K562 (cell line): Measurements from ENCODE around the gene CMIP.

Experiments
- ARNT ChIP-seq, 2 experiments: fragments of 450-650 bp; IDR thresholded peaks; 2 replicates each; pipeline ENCODE4 v1.6.1; 2016; ENCODE audit warnings: mild to moderate bottlenecking in 1 of 2
- ELF4 ChIP-seq: fragments of 450-650 bp; formaldehyde crosslinking; IDR thresholded peaks from 2 replicates; pipeline ENCODE4 v1.4.0; 2022; ENCODE audit warnings: missing genetic modification characterization
- NFIX ChIP-seq: fragments of 250-450 bp; sonication (Bioruptor Pico); IDR thresholded peaks from 2 replicates; pipeline ENCODE4 v1.4.0; 2020; ENCODE audit warnings: low read depth, mild to moderate bottlenecking, moderate library complexity
- POLR2A ChIP-seq: fragments of 450-650 bp; conservative IDR thresholded peaks from 2 replicates; pipeline ENCODE4 v1.6.1; 2016
- SMAD1 ChIP-seq: fragments of 150-350 bp; IDR thresholded peaks from 2 replicates; pipeline ENCODE4 v1.6.1; 2014; ENCODE audit warnings: low read length, low read depth; ENCODE audit not compliant: partially characterized antibody
- SMARCC2 ChIP-seq: fragments of 450-650 bp; IDR thresholded peaks from 2 replicates; pipeline ENCODE4 v1.6.1; 2017; ENCODE audit warnings: antibody characterized with exemption, moderate library complexity, mild to moderate bottlenecking, low read depth
- SP2 ChIP-seq: IDR thresholded peaks from 2 replicates; pipeline ENCODE4 v1.6.1; 2011; ENCODE audit warnings: mild to moderate bottlenecking, low read depth, low read length, moderate library complexity; ENCODE audit not compliant: poor library complexity, severe bottlenecking; ENCODE audit errors: extremely low read depth
- TAF7 ChIP-seq: fragments of 450-650 bp; IDR thresholded peaks from 2 replicates; pipeline ENCODE4 v1.6.1; 2016; ENCODE audit warnings: missing genetic modification characterization, missing compliant biosample characterization
- ZBED1 ChIP-seq: IDR thresholded peaks from 2 replicates; pipeline ENCODE4 v1.6.1; 2014
- TF ChIP-seq, protein P1 (sequence below), 3 experiments: IDR thresholded peaks in 2 of 3; conservative IDR thresholded peaks in 1 of 3; 2 replicates each; pipeline ENCODE4 v1.5.1; 2011 to 2012; ENCODE audit warnings: low read length in 3 of 3, mild to moderate bottlenecking in 3 of 3, control low read depth in 2 of 3, improper control_type of control experiment in 1 of 3, inconsistent platforms in 1 of 3, low read depth in 1 of 3, mixed read lengths in 1 of 3, moderate library complexity in 1 of 3; ENCODE audit not compliant: insufficient read depth in 2 of 3

- TF ChIP-seq ARNT (IDR thresholded peaks at IDR 0.05) (no peak), ELF4 (CRISPR knock-in tag) (no peak), TAF7 (tag) (no peak), POLR2A (no peak), SMARCC2 (no peak), ZBED1 (no peak), SMAD1 (no peak), NFIX (CRISPR knock-in tag) (no peak), SP2 (no peak)
- TF ChIP-seq, protein P1, sequence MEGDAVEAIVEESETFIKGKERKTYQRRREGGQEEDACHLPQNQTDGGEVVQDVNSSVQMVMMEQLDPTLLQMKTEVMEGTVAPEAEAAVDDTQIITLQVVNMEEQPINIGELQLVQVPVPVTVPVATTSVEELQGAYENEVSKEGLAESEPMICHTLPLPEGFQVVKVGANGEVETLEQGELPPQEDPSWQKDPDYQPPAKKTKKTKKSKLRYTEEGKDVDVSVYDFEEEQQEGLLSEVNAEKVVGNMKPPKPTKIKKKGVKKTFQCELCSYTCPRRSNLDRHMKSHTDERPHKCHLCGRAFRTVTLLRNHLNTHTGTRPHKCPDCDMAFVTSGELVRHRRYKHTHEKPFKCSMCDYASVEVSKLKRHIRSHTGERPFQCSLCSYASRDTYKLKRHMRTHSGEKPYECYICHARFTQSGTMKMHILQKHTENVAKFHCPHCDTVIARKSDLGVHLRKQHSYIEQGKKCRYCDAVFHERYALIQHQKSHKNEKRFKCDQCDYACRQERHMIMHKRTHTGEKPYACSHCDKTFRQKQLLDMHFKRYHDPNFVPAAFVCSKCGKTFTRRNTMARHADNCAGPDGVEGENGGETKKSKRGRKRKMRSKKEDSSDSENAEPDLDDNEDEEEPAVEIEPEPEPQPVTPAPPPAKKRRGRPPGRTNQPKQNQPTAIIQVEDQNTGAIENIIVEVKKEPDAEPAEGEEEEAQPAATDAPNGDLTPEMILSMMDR (IDR thresholded peaks at IDR 0.05 in 2 of 3, conservative IDR thresholded peaks at IDR 0.05 in 1 of 3; ENCODE audit: insufficient read depth in 2 of 3, low read depth in 1 of 3, low read length in 3 of 3): no peak
These were observed 124.9 kb downstream of the CMIP start for GRCh38 chr16:81569361-81570034.
